OCI-LY7 (cell line): Measurements from ENCODE around the gene VKORC1.

Experiments
- CTCF ChIP-seq: fragments of 200-600 bp; sonication (generic); conservative IDR thresholded peaks from 2 replicates; pipeline ENCODE4 v1.5.1; 2014; ENCODE audit warnings: mild to moderate bottlenecking, antibody characterized with exemption, low read length, moderate library complexity, mixed read lengths
- EZH2phosphoT487 ChIP-seq: fragments of 200-600 bp; sonication (generic); IDR thresholded peaks from 2 replicates; pipeline ENCODE4 v1.6.1; 2018; ENCODE audit warnings: low read depth, borderline replicate concordance, mild to moderate bottlenecking, mixed run types, antibody characterized with exemption, low read length, moderate library complexity, mixed read lengths

GRCh38 chr16:31107465-31107867 lies 12.9 kb upstream of the VKORC1 start:
- TF ChIP-seq CTCF (no peak), EZH2phosphoT487 (no peak)
